ENCODE results near the gene CLCN7.

CLCN7 gene

DNA sequence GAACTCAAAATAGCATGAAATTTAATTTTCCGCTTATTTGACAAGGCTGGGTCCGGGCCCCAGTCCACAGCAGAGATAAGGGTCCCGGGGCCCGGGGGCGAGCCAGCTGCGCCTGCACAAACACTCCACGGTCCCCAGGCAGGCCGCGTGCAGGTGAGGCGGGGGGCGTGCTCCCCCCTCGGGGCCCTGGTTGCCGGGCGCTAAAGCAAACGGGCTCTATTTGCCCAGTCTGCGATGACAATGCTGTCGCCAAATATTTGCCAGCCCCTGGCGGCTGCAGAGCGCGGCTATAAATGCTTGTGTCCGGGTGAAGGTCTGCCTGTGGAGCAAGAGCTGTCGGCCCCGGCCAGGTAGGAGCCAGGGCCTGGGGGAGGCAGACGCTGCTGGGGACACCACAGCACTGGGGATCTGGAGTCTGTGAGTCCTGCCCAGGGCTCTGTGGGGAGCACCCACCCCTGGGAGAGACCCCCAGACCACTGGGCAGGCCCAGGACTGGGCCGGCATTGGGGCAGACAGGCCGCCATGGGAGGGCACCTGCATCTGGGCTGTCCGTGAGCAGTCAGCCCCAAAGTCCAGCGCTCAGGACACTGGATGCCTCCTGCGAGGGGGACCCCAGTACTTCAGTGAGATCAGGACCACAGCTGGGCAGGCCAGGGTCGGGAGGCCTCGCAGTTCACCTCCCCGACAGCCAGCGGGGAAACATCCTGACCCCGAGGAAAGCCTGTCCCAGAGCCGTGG is 43.9 kb downstream of the CLCN7 start, which contains the start of gene PERCC1:
Gene PERCC1, plus strand, starts transcription at position 320 of the 738 bp plus-strand sequence. CDS start 1,516 bp downstream, outside the sequence.
- no peak for DNase-seq (ENCODE audit: low read depth in 2 of 2)

DNA sequence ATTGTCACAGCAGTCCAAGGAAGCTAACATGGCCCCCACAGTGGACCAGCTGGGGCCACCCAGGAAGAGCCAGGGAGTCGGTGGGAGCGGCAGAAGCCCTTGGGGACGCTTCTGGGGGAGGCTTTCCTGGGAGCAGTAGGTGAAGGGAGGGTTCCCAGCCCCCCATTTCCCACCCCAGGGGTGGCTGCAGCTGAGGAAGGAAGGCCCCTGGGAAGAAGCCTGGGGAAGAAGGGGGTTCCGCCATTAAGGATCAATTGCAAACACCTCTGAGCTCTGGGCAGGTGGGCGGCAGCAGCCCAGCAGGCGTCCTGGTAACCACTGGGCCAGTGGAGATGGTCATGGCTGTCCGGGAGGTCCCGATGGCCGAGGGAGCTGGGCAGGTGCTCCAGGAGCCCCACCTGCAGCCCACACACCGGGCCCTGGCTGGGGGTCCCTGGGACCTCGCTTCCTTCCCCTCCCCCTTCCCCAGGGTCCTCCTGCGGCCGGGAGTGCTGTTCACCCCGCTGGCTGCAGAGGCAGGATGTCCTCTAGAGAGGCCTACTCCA is 44.5 kb downstream of the CLCN7 start:
- no peak for DNase-seq (ENCODE audit: low read depth in 2 of 2)

DNA sequence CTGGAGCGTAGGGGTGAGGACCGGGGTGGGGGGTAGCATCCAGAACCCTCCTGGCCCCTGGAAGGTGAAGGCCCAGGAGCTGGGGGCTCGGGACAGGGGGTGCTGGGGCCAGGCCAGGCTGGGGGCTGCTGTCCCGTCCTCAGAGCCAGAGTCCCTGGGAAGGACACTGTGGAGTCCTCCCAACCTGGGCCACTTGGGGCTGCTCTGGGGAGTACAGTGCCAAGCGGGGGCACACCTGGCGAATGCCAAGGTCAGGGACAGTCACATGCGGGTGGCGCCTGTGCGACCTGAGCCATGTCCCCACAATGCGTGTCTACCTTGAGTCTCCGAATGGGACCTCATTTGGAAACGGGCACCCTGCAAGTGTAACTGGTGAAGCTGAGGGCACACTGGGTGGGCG is 45.2 kb downstream of the CLCN7 start:
- no peak for DNase-seq (ENCODE audit: low read depth in 2 of 2)

DNA sequence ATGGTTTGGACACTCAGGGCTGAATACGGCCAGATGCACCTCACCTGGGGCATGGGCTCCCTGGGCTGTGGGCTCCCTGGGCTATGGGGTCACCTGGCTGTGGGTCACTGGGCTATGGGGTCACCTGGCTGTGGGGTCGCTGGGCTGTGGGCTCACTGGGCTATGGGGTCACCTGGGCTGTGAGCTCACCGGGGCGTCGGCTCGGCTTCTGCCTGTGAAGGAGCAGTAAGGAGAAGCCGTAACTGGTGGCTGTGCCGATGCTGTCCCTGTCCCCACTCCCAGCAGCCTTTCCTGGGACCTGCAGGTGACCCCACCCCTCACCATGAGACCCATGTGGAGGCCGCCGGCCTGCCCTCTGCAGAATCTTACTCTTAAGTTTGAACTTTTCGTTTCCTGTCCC is 45.8 kb downstream of the CLCN7 start:
- no peak for DNase-seq (ENCODE audit: low read depth in 2 of 2)

DNA sequence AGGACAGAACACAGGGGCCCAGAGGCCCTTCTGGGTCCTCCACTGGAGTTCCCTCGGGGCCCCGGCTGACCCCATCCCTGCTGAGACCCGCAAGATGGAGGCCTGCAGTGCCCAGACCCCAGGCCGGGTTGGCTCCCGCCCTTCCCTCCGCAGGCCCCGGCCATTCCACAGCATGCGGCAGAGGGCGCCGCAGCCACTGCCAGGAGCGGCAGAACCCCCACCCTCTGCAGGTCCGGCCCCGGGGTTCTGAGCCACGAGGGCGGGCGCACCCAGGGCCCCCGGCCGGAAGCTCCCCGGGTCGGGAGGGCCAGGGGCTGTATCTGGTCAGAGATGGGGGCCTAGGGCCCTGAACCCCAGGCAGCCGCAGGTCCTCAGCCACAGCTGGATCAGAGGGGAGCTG is 46.3 kb downstream of the CLCN7 start:
- DNase-seq (ENCODE audit: low read depth in 2 of 2), result peak in 1 of 2 donors; percentile 30

DNA sequence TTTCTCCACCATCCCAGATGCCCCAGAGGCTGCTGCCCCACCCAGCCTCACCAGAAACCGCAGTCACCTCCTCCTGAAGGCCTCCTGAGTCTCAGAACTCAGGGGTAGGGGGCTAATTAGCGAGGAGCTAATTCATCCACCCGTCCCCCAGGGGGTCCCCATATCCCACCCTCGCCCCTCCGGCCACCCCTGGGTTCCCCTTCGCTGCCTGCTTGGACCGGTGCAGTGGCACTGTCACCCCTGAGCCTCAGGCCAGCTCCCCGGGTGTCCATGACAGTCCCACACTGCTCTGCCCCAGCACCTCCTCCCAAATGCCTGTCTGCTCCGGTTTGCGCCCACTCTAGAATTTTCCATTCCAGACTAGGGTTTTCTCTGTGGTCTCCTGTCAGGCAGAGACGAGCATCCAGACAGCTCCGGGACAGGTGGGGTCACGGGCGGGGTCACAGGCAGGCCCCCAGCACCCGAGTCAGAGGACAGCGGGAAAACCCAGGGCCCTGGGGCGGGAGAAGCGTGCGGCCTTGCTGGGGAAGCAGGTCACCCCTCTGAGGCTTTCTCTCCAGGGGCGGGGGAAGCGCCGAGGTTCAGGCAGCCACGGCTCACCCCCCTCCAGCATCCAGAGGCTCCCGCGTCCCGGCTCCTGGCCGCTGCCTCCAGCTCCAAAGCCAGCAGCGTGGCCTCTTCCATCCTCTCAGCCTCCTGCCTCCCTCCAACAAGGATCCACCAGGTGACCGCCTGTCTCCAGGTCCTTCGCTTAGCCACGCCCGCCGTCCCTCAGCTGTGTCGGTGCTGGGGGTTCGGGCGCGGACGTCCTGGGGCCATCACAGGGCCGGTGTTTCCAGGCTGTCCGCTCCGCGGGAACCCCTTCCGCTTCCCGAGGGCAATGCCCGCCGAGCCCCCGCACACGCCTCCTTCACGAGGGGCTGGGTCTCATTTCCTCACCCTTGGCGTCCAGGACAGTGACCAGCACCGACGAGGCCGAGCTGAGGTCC is 47.1 kb downstream of the CLCN7 start:
- DNase-seq (ENCODE audit: low read depth in 2 of 2), result no peak

DNA sequence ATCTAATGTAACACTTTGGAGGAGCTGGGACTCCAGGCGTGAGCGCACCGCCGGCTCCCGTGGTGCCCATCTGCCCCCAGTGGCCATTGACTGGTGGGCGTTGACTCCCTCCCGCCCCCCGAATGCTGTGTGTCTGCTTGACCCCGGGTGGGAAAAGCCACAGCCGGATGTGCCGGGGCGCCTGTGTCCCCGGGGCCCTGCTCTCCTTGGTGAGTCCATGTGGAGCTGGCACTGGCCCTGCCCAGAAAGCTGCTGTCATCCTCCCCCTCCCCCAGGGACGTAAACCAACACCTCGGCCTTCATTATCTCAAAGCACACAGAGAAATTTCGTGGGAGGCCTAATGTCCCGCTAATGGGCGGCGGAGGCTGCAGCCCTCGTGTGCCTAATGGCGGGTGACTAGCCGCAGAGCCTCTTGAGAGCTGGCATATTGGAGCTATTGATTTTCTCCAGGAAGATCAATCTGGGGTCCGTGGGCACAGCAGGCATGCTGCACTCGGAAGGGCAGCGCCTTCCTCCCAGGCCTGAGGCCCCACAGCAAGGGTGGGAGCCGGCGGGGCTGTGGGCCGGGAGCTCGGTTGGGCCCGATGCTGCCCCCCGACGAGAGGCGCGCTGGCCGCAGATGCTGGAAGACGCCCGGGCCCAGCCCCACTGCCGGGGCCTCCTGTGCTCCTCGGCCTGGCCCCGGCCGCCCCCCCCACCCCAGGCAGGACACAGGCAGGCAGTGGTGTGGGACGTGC is 47.9 kb downstream of the CLCN7 start:
- DNase-seq (ENCODE audit: low read depth in 2 of 2), result no peak

DNA sequence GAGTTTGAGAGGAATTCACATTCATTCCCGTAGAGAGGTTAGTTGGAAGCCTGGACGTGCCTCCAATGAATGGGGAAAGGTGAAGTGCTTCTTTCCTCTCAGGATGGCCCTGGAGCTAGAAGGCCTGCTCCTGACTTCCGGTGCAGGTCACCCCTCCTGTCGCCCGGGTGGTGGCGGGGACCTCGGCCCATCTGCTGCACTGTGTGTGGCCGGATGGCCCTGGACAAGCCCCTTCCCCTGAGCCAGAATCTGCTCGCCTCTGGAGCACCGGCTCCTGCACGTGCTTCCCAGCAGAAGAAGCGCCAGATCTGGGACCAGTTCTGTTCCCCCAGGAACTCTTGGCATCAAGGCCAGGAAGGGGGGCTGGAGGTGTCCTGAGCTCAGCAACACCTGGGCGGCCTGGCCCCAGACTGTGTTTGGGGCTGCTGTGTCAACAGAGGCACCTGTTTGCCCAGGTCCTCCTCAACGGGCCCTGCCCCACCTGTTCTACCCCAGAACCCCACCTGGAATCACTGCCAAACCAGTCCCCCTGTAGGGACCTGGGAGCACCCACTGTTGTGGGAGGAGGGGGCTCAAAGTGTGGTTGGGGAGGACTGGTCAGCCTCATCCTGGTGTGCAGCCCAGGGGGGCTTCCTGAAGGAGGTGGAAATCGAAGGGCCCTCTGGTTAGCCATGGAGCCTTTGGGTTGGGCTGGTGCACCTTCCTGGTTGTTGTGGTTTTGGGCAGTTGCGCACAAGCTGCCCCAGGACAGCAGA is 49.0 kb downstream of the CLCN7 start:
- DNase-seq (ENCODE audit: low read depth in 2 of 2), result no peak

DNA sequence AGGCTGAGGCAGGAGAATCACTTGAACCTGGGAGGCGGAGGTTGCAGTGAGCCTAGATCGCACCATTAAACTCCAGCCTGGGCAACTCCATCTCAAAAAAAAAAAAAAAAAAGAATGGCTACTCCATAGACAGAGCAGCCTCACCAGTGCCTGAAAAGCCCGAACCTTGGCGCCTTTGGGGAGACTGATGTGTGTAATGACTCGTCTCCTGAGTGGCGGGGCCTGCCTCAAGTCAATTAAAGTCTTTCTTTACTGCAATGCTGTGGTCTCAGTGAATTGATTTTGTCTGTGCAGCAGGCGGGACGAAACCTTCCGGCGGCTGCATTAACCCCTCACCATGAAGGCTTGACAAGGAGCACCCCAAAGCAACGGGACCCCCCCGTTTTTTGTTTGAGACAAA is 50.8 kb downstream of the CLCN7 start:
- no peak for DNase-seq (ENCODE audit: low read depth in 2 of 2)

DNA sequence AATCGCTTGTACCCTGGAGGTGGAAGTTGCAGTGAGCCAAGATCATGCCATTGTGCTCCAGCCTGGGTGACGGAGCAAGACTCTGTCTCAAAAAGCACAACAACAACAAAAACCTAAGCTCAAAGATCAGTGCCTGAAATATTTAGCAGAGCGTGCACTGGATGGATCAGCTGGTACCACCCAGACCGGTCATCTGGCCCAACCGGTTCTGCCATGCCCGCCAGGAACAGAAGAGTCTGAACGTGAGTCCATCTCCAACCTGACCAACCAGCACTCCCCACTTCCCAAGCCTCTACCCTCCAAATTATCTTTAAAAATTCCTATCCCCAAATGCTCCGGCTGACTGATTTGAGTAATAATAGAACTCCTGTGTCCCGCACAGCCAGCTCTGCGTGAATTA is 52.8 kb downstream of the CLCN7 start:
- DNase-seq (ENCODE audit: low read depth in 2 of 2), result no peak

DNA sequence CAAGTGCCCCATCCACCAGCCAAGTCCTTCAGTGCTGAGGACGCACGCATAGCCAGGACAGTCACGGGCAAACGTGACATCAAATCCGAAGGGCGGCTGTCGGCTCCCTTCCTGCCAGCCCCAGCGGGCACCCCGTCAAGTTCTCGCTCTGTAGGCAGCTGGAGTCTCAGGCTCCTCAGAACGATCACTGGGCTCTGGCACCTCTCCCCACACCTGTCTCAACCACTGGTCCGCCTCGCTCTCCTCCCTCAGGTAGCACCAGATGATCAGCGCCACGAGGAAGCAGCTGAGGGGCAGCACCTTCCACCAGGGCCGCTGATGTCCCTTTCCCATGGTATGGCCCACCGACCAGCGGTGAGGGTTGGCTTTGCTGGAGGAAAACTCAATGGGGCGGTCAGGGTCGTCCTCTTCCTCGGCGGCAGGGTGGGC is 54.7 kb downstream of the CLCN7 start:
- no peak for DNase-seq (ENCODE audit: low read depth in 2 of 2)

DNA sequence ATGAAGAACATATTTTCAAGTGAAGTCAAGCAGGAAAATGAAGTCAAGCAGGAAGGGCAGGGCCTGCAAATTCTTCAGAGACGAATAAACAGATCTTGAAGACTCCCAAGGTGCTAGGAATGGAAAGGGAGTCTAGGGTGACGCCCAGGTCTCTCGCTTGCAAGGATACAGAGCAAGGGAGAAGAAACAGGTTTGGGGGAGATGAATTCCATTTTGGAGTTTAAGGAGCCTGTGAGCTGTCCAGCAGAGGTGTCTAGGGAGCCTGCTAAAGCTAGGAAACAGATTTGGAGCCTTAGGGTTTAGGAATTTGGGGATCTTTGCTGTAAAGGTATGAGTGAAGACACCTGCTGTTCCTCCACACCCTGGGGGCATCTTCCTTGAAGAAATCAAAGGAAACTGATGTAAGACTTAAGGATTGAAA is 58.3 kb downstream of the CLCN7 start:
- DNase-seq (ENCODE audit: low read depth in 2 of 2), result no peak

DNA sequence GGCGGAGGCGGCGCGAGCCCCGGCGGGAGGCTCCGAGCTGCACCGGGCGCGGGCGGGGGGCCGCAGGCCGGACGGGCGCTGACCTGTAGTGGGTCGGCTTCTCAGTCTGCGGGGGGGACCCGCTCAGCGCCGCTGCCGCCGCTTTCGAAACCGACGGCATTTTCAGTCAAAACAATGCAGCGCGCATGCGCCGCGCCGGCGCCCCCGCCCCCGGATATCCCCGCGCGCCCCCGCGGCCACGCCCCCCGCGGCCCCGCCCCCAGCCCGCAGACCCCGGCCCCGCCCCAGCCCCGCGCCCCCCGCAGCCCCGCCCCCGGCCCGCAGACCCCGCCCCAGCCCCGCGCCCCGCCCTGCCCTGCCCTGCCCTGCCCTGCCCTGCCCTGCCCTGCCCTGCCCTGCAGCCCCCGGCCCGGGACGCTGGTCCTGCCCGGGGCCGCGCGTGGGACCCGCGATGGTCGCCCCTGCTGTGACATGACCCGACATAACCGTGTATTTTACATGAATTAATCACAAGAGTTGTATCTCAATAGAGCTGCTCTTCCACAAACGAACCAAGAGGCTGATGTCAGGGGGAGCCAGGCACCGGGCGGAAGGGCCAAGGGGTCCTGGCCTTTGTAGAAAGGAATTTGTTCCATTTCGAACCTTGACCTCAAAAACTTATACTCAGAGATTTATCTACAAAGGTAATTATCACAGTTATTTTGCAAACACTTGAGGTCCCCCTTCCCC is 60.1 kb downstream of the CLCN7 start, which contains the start of gene UNKL:
Gene UNKL, minus strand, starts transcription at position 173 of the 729 bp plus-strand sequence. Its CDS starts 13 bp downstream, at position 160.
- peak; percentile 71 to 73 for DNase-seq (ENCODE audit: low read depth in 2 of 2)

DNA sequence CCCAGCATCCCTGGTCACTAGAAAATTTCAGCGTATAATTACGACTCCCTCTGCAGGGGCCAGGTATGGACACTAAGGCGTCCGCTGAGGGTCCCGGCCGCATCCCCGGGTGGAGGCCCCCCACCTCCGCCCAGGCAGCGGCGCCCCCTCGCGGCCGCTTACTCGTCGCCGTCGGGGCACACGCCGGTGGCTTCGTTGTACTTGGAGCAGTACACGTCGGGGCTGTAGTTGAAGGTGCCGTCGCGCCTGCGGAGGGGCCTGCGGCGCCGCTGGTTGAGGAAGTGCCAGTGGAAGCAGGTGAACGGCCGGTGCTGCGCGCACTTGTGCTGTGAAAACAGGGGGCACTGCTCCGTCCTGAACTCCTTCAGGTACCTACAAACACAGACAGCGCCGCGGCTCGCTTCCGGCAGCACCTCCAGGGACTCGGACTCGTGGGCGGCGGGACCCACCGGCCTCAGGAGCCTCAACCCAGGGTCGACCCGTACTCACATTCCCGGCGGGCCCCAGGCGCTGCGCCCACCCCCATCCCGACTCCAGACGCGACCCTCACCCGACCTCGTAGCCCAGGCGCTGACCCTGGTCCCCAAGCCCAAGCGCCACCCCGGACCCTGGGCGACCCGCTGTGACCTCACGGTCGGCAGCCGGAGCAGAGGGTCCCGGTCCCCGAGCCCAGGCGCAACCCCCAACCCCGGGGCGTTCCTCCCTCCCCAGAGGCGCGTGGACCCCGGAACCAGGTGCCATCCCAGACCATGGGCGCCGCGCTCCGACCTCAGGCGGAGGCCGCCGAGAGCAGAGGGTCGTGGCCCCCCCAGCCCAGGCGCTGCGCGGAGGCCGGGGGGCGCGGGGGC is 60.9 kb downstream of the CLCN7 start:
- peak; percentile 48 to 51 for DNase-seq (ENCODE audit: low read depth in 2 of 2)

DNA sequence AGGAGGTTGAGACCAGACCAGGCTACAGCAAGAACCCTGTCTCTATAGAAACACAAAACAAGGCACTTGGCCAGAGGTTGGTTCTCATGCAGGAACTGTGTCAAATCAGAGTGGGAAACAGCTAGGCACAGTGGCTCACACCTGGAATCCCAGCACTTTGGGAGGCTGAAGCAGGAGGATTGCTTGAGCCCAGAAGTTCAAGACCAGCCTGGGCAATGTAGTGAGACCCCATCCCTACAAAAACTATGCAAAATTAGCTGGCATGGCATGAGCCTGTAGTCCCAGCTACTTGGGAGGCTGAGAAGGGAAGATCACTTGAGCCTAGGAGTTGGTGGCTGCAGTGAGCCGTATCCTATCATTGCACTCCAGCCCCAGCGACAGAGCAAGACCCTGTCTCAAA is 62.0 kb downstream of the CLCN7 start:
- no peak for DNase-seq (ENCODE audit: low read depth in 2 of 2)

DNA sequence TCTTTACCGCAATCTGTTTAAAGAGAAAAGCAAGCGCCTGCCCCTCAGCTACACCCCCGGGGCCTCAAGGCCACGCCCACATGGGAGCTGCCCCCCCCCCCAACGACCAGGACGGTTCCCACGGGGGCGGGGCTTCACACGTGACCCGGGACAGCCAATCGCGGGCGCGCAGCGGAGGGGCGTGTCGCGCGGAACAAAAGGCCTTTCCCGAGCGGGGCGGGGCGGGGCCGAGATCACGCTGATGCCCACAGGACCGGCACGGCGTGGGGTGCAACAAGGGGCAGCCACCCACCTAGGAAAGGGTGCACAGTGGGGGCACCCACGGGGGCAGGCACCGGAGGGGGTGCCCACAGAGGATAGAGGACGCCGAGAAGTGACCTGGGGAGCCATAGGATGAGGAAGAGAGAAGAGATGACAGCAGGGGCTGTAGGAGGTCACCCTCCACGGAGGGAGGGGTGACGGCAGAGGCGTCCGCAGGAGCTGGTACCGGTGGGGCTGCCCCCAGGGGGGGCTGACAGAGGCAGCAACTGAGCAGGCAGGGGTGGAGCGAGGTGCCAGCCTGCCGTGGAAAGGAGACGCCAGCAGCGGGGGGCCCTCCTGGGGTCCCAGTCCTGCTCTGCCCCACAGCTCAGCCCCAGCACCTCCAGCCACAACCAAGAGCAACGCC is 66.5 kb downstream of the CLCN7 start:
- DNase-seq (ENCODE audit: low read depth in 2 of 2), result peak; percentile 96 to 97

DNA sequence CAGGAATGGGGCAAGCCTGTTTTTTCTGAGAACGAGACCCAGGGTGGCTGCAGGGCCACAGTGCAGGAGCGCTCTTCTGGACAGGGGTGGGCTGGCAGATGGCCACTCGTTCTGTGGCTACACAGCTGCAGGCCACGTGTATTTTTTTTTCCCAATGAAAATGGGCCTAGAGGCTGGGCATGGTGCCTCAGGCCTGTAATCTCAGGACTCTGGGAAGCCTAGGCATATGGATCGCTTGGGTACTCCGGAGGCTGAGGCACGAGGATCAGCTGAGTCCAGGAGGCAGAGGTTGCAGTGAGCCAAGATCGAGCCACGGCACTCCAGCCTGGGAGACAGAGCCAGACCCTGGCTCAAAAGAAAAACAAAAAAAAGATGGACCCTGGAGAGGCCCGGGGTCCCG is 67.1 kb downstream of the CLCN7 start:
- no peak for DNase-seq (ENCODE audit: low read depth in 2 of 2)

DNA sequence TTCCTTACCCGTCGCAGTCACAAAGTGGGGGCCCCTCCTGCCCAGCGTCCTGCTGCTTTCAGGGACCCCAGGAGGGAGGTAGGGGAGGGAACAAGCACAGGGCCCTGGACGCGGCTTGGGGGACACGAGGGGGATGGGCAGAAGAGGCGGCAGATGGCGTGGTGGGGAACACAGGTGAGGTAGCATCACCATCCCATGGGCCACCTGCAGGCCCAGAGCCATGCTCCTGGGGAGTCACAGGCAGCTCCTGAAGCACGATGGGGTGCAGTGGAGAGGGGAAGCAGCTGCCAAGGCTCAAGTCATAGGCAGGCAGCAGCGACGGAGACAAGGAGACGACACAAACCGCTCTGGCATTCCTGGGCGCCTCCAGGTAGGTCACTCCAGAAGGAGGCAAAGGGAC is 71.1 kb downstream of the CLCN7 start:
- no peak for DNase-seq (ENCODE audit: low read depth in 2 of 2)

DNA sequence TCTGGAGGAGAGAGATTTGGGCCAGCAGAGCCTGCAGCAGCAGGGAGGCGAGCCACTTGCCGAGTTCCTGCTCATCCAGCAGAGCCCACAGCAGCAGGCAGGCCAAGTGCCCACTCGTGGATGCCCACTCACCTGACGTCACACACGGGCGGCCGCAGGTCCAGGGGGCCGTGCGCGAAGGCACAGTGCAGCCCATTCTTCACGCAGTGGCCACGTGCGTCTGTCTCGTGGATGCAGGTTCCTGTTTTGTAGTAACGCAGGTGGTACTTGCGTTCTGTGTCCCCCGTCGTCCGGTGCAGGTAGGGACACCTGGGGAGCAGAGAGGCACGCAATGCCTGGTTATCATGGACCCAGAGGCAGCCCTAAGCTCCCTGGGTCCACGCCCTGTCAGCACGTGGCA is 71.8 kb downstream of the CLCN7 start:
- DNase-seq (ENCODE audit: low read depth in 2 of 2), result no peak
